Measurements from ENCODE around the gene GJA9.

Gene GJA9

GRCh38 chr1:38827318-38827717, 54.1 kb downstream of the GJA9 start:
- Histone ChIP-seq H3K27ac (ENCODE audit: low read depth, low read length) (no peak overlapping the region), H3K9ac (ENCODE audit: low read length) (no peak overlapping the region), H3K9me3 (ENCODE audit: control insufficient read depth, insufficient read depth, low read depth, low read length) (no peaks in the 10 kb centered on the region), H3K4me1 (ENCODE audit: control insufficient read depth, insufficient read depth, low read length) (no peaks in the 10 kb centered on the region), H3K27me3 (ENCODE audit: control insufficient read depth, insufficient read depth, low read length) (0 out of 2 replicates have a peak, but pooled peaks cover 3% of the 10 kb centered on the region), H3K36me3 (ENCODE audit: control insufficient read depth, insufficient read depth, low read length) (no peaks in the 10 kb centered on the region), H3K4me3 (ENCODE audit: low read depth, low read length) (no peak overlapping the region)

- Histone ChIP-seq H3K9ac (ENCODE audit: low read length) (no peak overlapping the region), H3K4me1 (ENCODE audit: control insufficient read depth, insufficient read depth, low read length) (no peaks in the 10 kb centered on the region), H3K27ac (ENCODE audit: low read depth, low read length) (no peak overlapping the region), H3K4me3 (ENCODE audit: low read depth, low read length) (no peak overlapping the region), H3K9me3 (ENCODE audit: control insufficient read depth, insufficient read depth, low read depth, low read length) (no peaks in the 10 kb centered on the region), H3K36me3 (ENCODE audit: control insufficient read depth, insufficient read depth, low read length) (no peaks in the 10 kb centered on the region), H3K27me3 (ENCODE audit: control insufficient read depth, insufficient read depth, low read length) (0 out of 2 replicates have a peak, but pooled peaks cover 3% of the 10 kb centered on the region)
These were observed 54.5 kb downstream of the GJA9 start for GRCh38 chr1:38826886-38827285.

- H3K9me3 ChIP-seq (ENCODE audit: control insufficient read depth, insufficient read depth, low read depth, low read length) = no peaks in the 10 kb centered on the region
- H3K36me3 ChIP-seq (ENCODE audit: control insufficient read depth, insufficient read depth, low read length) = no peaks in the 10 kb centered on the region
- H3K4me3 ChIP-seq (ENCODE audit: low read depth, low read length) = no peak overlapping the region
- no peaks in the 10 kb centered on the region for H3K4me1 ChIP-seq (ENCODE audit: control insufficient read depth, insufficient read depth, low read length)
- peaks cover 3% of the 10 kb centered on the region; the same call in 1 of the 2 replicates for H3K27me3 ChIP-seq (ENCODE audit: control insufficient read depth, insufficient read depth, low read length)
- no peak overlapping the region for H3K9ac ChIP-seq (ENCODE audit: low read length)
- no peak overlapping the region for H3K27ac ChIP-seq (ENCODE audit: low read depth, low read length)
These were observed 55.1 kb downstream of the GJA9 start for GRCh38 chr1:38826262-38826661.

Measured in HUES6 (cell line).